HG03097 (cell line): ENCODE results near the gene TUSC2.

Experiments used
- ATAC-seq: cut with Tn5 transposase; IDR thresholded peaks from one replicate; pipeline ENCODE4 v1.9.1; 2021; ENCODE audit not compliant: unreplicated experiment, low FRiP score

TUSC2 gene, protein sequence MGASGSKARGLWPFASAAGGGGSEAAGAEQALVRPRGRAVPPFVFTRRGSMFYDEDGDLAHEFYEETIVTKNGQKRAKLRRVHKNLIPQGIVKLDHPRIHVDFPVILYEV

DNA sequence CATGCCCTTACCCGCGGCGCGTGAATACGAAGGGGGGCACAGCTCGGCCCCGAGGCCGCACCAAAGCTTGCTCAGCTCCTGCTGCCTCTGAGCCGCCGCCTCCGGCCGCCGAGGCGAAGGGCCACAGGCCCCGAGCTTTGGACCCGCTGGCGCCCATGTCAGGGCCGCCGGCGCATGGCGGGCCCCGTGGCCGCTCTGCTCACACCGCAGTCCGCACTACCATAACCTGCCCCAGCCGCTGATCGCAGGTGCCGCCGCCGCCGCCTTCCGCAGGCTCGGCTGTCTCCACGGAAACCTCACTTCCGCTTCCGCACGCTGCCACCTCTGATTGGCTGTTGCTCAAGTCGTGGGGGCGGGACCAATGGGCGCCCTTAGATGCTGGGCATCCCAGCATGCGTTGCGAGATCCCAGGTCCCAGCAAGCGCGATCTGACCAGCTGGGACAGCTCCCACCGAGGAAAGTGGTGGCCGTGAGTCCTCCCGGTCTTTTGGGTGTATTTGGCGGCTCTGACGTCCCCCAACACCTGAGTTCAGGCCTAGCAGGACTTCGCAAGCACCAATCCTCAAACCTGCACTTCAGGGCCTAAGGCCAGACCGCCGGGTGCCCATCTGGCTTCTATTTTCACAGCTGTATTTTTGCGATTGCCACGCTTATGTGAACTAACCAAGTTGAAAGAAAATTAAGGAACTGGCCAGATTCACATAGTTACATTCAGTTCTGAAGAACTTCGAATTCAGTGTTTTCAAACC lies at the start of gene TUSC2:
TSS of gene TUSC2 (minus strand) at position 281 of the 749 bp plus-strand sequence. CDS start at position 157, 124 bp downstream.
- ATAC-seq, result peak; percentile 60

DNA sequence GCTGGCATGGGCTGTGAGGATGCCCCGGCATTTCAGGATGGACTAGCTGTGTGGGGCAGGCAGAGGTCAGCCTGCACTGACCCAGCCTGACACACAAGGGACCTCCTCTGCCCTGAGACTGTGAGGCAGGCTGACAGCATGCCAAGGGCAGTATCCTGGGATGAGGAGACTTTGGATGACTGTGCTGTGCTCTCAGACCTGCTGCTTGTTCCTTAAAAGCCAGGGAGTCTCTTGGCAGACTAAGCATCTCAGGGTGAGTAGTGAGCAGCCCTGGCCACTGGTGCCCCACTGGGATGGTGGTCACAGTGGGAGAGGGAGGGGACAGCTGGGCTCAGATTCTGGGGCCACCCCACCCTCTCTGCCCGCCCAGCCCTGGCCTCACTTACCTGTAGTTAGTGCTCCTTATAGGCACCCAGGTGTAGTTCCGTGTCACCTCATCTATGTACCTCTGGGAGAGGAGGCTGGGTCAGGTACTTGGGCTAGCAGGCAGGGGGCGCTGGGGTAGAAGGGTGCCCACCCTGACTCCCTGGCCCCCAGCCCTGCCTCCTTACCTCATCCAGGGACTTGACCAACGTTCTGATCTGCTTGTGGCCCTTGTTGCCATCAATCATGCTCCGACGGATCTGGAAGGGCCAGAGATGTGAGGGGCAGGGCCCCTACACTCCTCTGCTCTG lies 47.4 kb upstream of the TUSC2 start:
- ATAC-seq, result no peak

DNA sequence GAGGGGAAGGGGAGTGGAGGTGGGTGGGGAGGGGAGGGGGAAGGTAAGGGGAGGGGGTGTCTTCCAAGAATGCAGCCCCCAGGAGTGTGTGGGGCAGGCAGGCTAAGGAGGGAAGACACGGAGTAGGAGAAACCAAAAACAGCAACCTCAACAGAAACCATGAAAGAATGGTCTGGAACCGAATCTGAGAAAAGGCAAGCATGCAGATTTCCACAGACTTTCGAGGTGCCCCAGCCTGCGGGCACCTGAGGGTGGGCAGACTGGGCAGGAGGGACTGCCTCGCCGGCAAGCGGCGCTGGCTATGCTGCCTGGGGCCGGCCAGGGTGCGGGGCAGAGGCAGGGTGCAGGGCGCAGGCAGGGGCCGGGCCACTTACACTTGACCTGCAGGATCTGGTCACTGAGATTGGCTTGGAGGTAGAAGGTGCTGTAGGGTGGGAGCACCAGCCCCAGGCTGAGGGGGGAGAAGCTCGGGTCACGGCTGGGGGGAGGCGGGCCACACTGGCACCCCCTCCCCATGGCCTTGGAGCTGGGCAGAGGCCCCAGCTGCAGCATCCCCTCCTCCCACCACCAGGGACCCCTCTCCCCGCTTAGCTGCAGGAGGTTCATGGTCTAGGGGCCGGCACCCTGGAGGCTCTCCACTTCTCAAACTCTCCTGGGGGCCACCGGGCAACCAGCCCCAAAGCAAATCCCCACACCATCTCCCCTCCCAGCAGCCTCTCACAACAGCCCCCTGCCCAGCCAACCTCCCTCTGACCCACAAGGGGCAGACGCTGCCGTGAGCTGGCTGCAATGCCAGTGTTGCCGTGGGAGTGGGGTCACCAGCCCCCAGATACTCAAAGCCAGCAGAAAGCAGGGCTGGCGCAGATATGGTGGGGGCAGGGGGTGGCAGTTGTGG lies 46.6 kb upstream of the TUSC2 start:
- ATAC-seq, result no peak

DNA sequence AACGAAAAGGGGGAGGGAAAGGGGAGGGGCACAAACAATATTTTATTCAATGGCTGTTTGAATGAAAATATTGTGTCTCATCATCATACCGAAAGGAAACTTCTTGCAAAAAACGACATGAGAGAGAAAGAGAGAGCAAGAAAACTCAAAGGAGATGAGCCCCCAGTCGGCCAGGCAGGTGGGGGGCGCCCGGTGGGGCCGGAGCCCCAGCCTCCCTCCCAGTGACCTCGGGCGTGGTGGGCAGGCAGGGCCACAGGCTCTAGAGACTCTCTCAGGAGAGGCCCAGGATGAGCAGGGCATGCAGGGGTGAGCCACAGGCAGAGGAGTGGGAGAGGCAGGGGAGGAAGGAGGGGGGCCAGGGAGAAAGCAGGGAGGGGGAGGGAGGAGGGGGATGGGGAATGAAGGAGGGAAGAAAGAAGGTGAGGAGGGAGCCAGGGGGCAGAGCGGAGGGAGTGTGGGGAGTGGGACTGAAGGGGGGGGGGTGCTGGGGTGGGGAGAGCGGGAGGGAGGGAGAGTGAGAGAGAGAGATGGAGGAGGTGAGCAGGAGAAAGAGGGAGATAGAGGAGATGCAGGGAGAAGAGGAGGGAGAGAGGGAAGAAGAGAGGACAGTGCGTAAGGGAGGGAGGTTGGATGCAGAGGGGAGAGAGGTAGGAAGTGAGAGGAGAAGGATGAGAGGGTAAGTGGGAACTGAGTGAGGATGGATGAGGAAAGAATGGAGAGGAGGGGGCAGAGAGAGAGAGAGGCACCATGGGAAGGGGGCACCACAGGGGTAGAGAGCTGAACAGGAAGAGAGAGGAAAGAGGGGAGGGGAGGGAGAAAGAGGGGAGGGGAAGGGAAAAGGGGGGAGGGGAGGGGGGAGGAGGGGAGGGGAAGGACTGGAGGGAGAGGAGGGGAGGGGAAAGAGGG lies 45.4 kb upstream of the TUSC2 start:
- ATAC-seq, result no peak

DNA sequence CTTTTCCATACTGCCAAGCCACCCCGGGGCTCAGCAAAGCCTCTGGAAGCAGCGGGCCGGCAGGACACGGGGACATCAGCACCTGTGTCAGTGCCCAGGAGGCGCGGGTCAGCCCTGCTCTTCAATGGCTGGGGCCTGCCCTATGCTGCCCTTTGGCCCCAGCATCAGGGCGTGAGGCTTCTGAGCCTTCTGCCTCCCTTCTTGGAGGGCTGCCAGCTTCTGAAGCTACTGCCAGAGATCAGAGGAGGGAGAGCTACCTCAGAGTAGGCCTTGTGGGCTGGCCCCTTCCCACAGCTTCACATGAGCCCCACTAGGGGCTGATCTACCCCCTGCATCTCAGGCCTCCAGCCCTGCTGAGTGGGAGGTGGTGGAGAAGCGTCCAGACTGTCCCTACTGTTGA lies 44.3 kb upstream of the TUSC2 start:
- no peak for ATAC-seq

DNA sequence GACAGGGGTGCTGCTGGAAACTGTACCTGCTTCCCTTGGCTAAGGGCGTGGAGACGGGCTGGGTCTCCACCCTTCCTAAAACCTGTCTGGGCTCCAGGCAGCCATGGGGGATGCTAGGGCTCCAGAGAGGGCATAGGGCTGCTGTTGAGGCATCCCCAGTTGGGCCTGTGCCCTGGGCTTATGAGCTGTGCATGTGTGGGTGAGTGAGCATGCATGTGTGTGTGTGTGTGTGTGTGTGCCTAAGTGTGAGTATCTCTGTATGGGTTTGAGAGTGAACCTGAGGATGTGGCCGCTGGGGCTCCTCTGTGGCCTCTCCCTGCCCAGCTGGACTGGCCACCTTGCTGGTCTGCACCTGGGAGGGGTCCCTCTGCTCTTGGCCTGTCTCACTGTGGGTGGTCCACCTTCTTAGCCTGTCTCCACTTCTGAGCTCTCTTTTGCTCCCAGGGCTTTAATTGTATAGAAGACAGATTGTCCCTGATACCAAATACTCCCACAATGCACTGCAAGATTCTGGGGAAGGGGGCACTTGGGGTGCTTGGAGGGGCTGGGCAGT lies 43.2 kb upstream of the TUSC2 start:
- no peak for ATAC-seq

DNA sequence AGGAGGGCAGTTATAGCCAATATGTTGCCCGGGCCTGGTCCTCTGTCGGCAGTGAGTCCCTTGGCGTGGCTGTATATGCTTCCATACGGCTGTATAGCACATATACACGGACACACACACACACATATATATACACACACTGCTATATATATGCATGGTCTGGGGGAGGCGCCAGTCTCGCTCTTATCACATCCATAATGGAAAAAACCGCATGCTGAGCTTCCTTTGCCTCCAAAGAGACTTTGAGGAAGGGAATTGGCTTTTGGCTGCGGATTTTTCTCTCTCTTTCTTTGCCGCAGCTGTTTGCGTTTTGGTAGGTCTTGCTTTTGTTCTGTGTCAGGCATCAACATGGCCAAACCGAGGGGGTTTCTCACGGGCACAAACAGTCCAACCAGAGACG lies 42.6 kb upstream of the TUSC2 start:
- no peak for ATAC-seq

DNA sequence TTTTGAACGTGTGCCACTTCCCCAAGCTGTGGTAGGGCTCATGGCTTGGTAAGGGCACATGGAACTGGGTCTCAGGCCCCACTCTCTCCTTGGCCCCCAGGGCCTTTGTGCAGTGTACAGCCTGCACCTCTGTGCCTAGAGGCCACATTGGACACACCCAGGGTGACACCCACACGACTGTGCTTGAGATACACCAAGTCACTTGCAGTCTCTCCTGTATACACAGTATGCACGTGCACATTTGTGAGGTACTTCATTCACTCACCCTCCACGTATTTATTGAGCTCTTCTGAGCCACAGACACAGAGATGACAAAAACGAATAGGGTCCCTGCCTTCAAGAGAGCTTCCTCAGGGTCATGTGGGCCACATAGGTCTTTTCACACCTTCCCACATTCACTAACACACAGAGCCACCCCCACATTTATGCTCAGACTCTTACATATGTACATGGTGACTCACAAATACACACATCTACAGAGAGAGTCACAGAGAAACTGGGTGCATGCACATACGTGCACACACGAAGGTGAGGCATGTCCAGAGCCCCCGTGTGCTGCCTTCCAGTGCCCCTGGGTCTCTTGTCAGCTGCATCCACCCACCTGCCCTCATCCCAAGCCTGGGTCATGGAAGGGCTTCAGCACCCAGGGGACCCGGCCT lies 41.1 kb upstream of the TUSC2 start:
- ATAC-seq, result no peak

DNA sequence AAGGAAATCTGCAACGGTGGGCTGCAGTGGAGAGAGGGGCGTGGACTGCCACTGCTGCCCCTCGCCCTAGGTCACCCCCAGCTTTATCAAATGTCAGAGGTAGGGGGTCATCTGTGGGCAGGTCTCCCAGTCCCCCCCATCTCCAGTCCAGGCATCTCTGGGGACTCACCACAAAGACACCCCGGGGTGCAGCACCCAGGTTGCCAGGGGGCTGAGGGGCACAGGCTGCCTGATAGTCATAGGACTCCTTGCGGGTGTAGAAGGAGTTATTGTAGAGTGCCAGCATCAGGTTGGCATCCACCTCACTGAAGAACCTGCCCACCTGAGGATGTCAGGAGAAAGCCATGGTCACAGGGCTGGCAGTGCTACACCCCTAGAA lies 37.8 kb upstream of the TUSC2 start:
- ATAC-seq, result no peak

DNA sequence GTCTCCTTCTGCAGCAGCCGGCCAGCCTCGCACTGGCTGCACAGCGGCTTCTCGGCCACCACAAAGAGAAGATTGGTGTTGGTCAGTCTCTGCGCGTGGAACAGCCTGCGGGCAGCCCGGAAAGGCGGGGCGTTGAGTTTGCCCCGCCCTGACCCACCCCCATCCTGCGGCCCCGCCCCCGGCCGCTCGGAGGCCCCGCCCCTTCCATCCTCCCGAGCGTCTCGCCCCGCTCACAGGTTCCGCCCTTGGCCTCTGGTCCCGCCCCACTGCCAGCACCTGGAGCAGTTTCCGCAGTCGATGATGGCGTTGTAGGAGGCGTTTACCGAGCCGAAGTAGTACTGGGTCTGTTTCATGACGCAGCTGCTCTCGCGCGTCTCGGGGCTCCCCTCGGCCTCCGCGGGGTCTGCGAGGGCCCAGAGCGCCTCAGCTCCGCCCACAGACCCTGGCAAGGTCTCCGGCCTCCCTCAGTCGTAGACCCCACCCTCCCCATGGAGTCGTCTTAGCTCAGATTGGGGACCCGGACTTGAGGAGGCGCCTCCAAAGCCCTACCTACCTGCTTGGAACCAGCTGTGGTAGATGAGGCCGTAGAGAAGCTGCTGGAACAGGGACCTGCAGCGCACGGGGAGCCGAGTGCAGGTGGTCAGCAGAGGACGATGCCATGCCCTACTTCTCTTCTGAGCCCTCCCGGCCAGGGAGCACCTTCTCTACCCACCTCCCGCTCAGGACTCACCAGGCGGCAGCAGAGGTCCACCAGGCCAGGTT lies 37.2 kb upstream of the TUSC2 start:
- ATAC-seq, result peak; percentile 72

DNA sequence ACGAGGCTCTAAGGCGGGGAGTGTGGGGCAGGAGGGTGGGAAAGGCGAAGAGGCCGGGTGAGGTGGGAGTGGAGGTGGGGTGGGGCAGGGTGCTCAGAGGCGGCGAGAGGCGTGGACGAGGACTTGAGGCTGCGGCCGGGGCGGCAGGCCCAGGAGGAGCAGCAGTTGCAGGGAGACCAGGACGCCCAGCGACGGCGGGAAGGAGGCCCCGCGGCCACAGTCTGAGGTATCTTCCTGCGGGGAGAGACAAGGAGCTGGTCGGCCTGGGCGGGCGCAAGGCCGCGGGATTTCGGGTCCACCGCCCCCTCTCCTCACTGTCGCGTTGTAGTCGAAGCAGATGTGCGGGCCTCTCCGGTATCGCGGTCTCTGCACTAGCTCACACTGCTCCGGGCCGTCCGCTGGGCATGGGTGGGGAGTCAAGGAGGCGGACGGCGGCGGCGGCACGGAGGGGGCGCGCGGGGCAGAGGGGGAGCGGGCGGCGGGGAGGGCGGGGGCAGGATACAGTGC lies 36.6 kb upstream of the TUSC2 start:
- no peak for ATAC-seq

DNA sequence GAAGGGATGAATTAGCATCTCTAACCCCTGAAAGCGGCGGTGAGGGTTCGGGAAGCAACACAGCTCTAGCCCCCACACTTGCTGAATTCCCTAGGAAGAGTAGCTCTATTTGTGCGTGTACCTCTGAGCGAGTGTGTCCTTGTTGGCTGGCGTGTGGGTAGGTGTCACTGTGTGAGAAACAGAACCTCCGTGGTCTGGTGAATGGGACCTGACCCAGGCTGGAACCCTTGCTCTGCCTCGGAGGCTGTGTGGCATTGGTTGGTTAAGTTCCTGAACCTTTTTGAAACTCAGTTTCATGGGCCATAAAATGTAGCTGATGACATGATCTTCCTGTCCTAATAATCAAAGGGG lies 31.7 kb upstream of the TUSC2 start:
- no peak for ATAC-seq

DNA sequence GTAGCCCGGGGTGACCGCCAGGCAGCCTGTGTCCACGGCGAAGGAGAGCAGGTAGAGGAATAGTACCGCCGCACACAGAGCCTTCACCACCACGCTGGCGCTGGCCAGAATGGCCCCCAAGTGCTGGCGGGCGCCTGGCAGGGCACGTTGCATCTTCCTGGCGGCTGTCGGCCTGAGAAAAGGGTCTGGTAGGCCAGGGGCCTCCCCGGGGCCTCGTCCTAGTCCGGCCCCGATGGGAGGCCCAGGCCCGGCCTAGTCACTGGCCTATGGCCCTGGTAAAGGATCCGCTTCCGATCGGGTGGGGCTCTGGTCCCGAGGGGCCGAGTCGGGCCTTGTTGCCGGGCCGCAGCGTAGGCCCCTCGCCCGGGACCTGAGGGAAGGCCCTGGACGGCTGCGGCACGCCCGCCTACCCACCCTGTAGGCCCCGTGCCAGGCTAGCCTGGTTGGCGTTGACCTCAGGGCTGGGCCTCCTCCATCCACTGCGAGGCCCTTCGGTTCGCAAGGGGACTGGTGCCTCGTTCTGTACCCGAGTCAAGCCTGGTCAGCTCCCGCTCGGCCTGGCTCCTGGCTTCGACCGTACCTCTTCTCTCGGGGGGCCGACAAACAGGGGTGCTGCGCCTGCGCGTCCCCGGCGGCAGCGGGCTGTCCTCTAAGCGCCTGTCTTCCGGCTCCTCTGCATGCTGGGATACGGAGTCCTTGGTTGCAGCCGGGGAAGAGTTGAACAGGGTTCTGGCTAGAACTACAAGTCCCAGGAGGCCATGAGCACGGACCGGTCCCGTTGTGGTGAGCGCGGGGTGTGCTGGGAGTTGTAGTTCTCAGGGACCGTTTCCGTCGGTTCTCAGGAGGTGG lies 31.1 kb upstream of the TUSC2 start, which contains the start of gene TMEM115:
TSS of gene TMEM115 (minus strand) at position 611 of the 849 bp plus-strand sequence. CDS start at position 153, 458 bp downstream.
- ATAC-seq, result peak; percentile 94

DNA sequence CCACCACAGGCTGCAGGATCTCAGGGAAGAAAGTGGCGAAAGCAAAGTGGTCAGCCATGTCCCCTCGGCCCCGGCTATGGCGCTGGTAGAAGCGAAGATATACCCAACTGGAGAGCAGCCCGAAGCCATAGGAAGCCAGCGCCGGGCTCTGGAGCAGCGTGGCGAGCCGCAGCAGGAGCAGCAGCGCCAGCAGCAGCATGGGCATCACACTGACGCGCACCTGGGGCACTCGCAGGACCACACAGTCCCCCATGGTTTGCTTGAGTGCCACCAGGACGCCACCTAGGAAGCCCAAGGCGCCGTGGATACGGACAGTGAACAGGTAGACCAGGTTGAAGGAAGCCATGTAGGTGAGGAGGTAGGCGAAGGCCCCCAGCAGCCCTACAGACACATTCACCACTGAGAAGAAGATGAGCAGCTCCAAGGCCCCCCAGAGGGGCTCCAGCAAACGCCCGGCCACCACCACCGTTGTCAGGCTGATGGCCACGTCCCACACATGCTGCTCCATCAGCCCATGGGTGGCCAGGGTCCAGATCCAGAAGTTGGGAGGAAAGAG lies 30.4 kb upstream of the TUSC2 start:
- no peak for ATAC-seq

DNA sequence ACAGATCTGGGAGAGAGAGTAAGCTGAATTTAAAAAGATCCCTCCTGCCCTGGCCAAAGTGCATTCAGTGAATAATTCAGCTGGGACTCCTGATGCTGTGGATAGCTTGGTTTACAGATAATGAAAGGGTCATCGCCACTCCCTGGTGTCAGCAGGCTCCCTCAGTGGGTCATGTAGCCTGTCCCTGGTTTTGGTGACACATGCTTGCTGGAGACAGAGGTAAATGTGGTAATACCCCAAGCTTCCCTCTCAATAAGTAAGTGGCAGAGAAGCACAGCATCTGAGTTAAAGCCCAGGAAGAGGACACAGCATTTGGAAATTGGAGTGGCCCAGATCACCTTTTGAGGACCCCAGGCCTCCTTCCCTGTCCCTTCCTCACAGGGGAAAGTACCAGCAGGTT lies 29.5 kb upstream of the TUSC2 start:
- ATAC-seq, result no peak

DNA sequence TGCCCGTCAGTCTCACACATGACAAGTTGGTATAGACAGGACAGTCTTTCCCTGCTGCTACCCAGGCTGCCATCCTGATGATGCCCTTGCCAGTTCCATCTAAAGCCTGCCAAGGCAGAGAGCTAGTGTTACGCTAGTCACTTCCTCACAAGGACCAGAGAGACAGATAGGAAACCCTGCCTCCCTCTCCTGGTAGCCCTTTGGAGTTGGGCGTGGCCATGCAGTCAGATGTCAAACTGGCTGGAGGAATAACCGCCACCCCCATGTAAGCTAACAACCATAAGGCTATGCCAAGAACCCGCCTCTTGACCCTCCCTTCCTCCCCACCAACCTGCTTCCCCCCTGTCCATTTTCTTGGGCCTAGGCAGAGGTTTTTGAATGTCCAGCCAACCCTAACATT lies 28.5 kb upstream of the TUSC2 start:
- no peak for ATAC-seq
